Prostate gland (tissue), 2 donors: ENCODE measurements around the gene GRIN2B. TPM values are rescaled to one million over a fixed set of nuclear protein-coding genes. Genes with fewer than 3 reads are reported as not detected.

Experiments
- DNase-seq: peaks from one replicate; pipeline ENCODE4 v3.0.0-alpha.2; 2019; ENCODE audit warnings: low spot score
- H3K27ac ChIP-seq, 2 donors: fragments of 200-600 bp; sonication (generic); 2 replicates each; pipeline ENCODE4 v1.5.1; 2017 to 2019
- H3K27me3 ChIP-seq: fragments of 200-600 bp; sonication (generic); replicated peaks from 2 replicates; pipeline ENCODE4 v1.5.1; 2019; ENCODE audit not compliant: insufficient read depth
- H3K36me3 ChIP-seq, 2 donors: fragments of 200-600 bp; sonication (generic); 1 replicate in 1 of 2; 2 replicates in 1 of 2; pipeline versions ENCODE4 v1.5.1 to v1.8.1; 2017 to 2019
- H3K4me1 ChIP-seq: fragments of 200-600 bp; sonication (generic); replicated peaks from 2 replicates; pipeline ENCODE4 v1.5.1; 2019
- H3K4me3 ChIP-seq, 2 donors: fragments of 200-600 bp; sonication (generic); 2 replicates each; pipeline ENCODE4 v1.5.1; 2017 to 2019
- H3K9me3 ChIP-seq: fragments of 200-600 bp; sonication (generic); 2 replicates; pipeline ENCODE4 v1.5.1; 2017
- CTCF ChIP-seq, 4 experiments: fragments of 200-600 bp in 2 of 4; fragments of 450-650 bp in 2 of 4; sonication (generic) in 2 of 4; IDR thresholded peaks; 1 replicate in 3 of 4; 2 replicates in 1 of 4; pipeline ENCODE4 v1.5.1; 2016 to 2019; ENCODE audit warnings: antibody characterized with exemption in 4 of 4, mild to moderate bottlenecking in 2 of 4, moderate library complexity in 2 of 4
- POLR2A ChIP-seq: fragments of 450-650 bp; IDR thresholded peaks from one replicate; pipeline ENCODE4 v1.6.1; 2016; ENCODE audit warnings: antibody characterized with exemption, mild to moderate bottlenecking
- POLR2AphosphoS5 ChIP-seq: sonication (generic); formaldehyde crosslinking; IDR thresholded peaks from one replicate; pipeline ENCODE4 v1.6.1; 2017; ENCODE audit warnings: antibody characterized with exemption
- WGBS: methylation state at CpG from one replicate; pipeline ENCODE4 v1.1.5; 2018; 5-methylcytosine and 5-hydroxymethylcytosine counted together
- intact Hi-C: fragments of 100-400 bp; cut with DNase I; formaldehyde crosslinking; loops from one replicate; pipeline ENCODE4 v1.14.2; 2022
- total RNA-seq, 2 donors: library from RNA; depleted of rRNA; stranded (reverse); fragments of >200 nt; gene quantifications; one replicate each; pipeline ENCODE4 v1.1.0, GENCODE V29; 2016

The GRIN2B gene
- total RNA-seq, 2 donors from 2014 or later, result 0.11 TPM; not detected in 1

GRCh38 chr12:13980538-13981295 lies 685 bp downstream of the GRIN2B start:
- TF ChIP-seq CTCF (IDR thresholded peaks at IDR 0.05) (no peak), POLR2A (no peak), POLR2AphosphoS5 (no peak)
- no peak for DNase-seq
- no peaks in the 10 kb centered on the region for H3K4me1 ChIP-seq
- intact Hi-C loops, result no loop called here
- peaks cover 17% of the 10 kb centered on the region for H3K27me3 ChIP-seq
- no peak overlapping the region for H3K4me3 ChIP-seq
- no peaks in the 10 kb centered on the region for H3K36me3 ChIP-seq
- no peak overlapping the region for H3K27ac ChIP-seq
- no peaks in the 10 kb centered on the region for H3K9me3 ChIP-seq
- WGBS, result 3% methylated on average over 52 of the region's 53 CpGs

GRCh38 chr12:13979772-13980378 lies 1.5 kb downstream of the GRIN2B start:
- WGBS, result 26% methylated on average over 15 of the region's 15 CpGs
- TF ChIP-seq CTCF (IDR thresholded peaks at IDR 0.05) (no peak), POLR2A (no peak), POLR2AphosphoS5 (no peak)
- H3K36me3 ChIP-seq, result no peaks in the 10 kb centered on the region
- no peak overlapping the region for H3K27ac ChIP-seq
- no peak overlapping the region for H3K4me3 ChIP-seq
- intact Hi-C loops, result no loop called here
- no peak for DNase-seq
- peaks cover 17% of the 10 kb centered on the region for H3K27me3 ChIP-seq
- H3K4me1 ChIP-seq, result no peaks in the 10 kb centered on the region
- H3K9me3 ChIP-seq, result no peaks in the 10 kb centered on the region

- no peak for TF ChIP-seq POLR2A
- no peak for TF ChIP-seq CTCF (IDR thresholded peaks at IDR 0.05)
- no peak for TF ChIP-seq POLR2AphosphoS5
- H3K4me3 ChIP-seq, result no peak overlapping the region
- no peaks in the 10 kb centered on the region for H3K4me1 ChIP-seq
- H3K36me3 ChIP-seq, result no peaks in the 10 kb centered on the region
- 71% methylated on average over 4 of the region's 4 CpGs for WGBS
- intact Hi-C loops, result no loop called here
- H3K27me3 ChIP-seq, result peaks cover 17% of the 10 kb centered on the region
- H3K27ac ChIP-seq, result no peak overlapping the region
- DNase-seq, result no peak
- no peaks in the 10 kb centered on the region for H3K9me3 ChIP-seq
These were observed 2.5 kb downstream of the GRIN2B start for GRCh38 chr12:13978876-13979275.

- no peak for DNase-seq
- WGBS, result 78% methylated on average over 2 of the region's 2 CpGs
- peaks cover 12% of the 10 kb centered on the region for H3K27me3 ChIP-seq
These were observed 4.5 kb downstream of the GRIN2B start for GRCh38 chr12:13976880-13977279.

More at GRCh38 chr12:13976880-13977279, 4.5 kb downstream of the GRIN2B start:
- TF ChIP-seq POLR2A (no peak), POLR2AphosphoS5 (no peak), CTCF (IDR thresholded peaks at IDR 0.05) (no peak)
- no peaks in the 10 kb centered on the region for H3K4me1 ChIP-seq
- no peaks in the 10 kb centered on the region for H3K9me3 ChIP-seq
- intact Hi-C loops, result no loop called here
- no peak overlapping the region for H3K4me3 ChIP-seq
- no peaks in the 10 kb centered on the region for H3K36me3 ChIP-seq
- no peak overlapping the region for H3K27ac ChIP-seq
